Mesenchymal stem cell (in vitro differentiated cells and primary cell): ENCODE results near the gene BMAL2.

Source experiments
- DNase-seq: peaks from one replicate; pipeline ENCODE4 v3.0.0-alpha.2; 2013
- H2AFZ ChIP-seq: one replicate; pipeline ENCODE4 v1.6.1; 2013; ENCODE audit warnings: low read depth, mild to moderate bottlenecking, control low read depth, inconsistent platforms, low read length, moderate library complexity
- H2AK5ac ChIP-seq: 2 replicates; pipeline ENCODE4 v1.6.1; 2013; ENCODE audit warnings: low read length, moderate library complexity, mild to moderate bottlenecking, inconsistent platforms; ENCODE audit not compliant: severe bottlenecking
- H2BK120ac ChIP-seq: one replicate; pipeline ENCODE4 v1.6.1; 2013; ENCODE audit warnings: low read depth, mild to moderate bottlenecking, inconsistent platforms, low read length, moderate library complexity
- H2BK12ac ChIP-seq, 2 experiments: one replicate each; pipeline ENCODE4 v1.6.1; 2013; ENCODE audit warnings: inconsistent platforms in 2 of 2, low read length in 2 of 2, mild to moderate bottlenecking in 2 of 2, moderate library complexity in 2 of 2, control low read depth in 1 of 2
- H2BK15ac ChIP-seq: one replicate; pipeline ENCODE4 v1.6.1; 2013; ENCODE audit warnings: mild to moderate bottlenecking, low read depth, inconsistent platforms; ENCODE audit not compliant: poor library complexity, severe bottlenecking
- H2BK5ac ChIP-seq: 2 replicates; pipeline ENCODE4 v1.6.1; 2013; ENCODE audit warnings: low read depth, mild to moderate bottlenecking, low read length, control low read depth, inconsistent platforms; ENCODE audit not compliant: poor library complexity, severe bottlenecking
- H3K14ac ChIP-seq, 2 experiments: one replicate each; pipeline ENCODE4 v1.6.1; 2013; ENCODE audit warnings: inconsistent platforms in 2 of 2, low read length in 2 of 2, control low read depth in 1 of 2, mild to moderate bottlenecking in 1 of 2, moderate library complexity in 1 of 2
- H3K18ac ChIP-seq, 2 experiments: one replicate each; pipeline ENCODE4 v1.6.1; 2013; ENCODE audit warnings: inconsistent platforms in 2 of 2, low read length in 2 of 2, control low read depth in 1 of 2, low read depth in 1 of 2, mild to moderate bottlenecking in 1 of 2
- H3K23ac ChIP-seq, 2 experiments: one replicate each; pipeline ENCODE4 v1.6.1; 2013; ENCODE audit warnings: inconsistent platforms in 2 of 2, low read length in 2 of 2, mild to moderate bottlenecking in 2 of 2, moderate library complexity in 2 of 2, control low read depth in 1 of 2
- H3K27ac ChIP-seq: 2 replicates; pipeline ENCODE4 v1.5.1; 2013; ENCODE audit warnings: mild to moderate bottlenecking, moderate library complexity, low read length, control low read depth, inconsistent platforms; ENCODE audit not compliant: poor library complexity, severe bottlenecking
- H3K27me3 ChIP-seq, 2 experiments: 2 replicates each; pipeline versions ENCODE4 v1.6.1 to v1.7.0; 2013; ENCODE audit warnings: low read length in 2 of 2, mild to moderate bottlenecking in 2 of 2, moderate library complexity in 2 of 2, control low read depth in 1 of 2, inconsistent platforms in 1 of 2; ENCODE audit not compliant: control insufficient read depth in 1 of 2, insufficient read depth in 1 of 2
- H3K36me3 ChIP-seq, 2 experiments: 2 replicates each; pipeline versions ENCODE4 v1.6.1 to v1.7.0; 2013; ENCODE audit warnings: low read length in 2 of 2, control low read depth in 1 of 2, inconsistent platforms in 1 of 2, low read depth in 1 of 2, mild to moderate bottlenecking in 1 of 2; ENCODE audit not compliant: insufficient read depth in 2 of 2, control insufficient read depth in 1 of 2
- H3K4ac ChIP-seq, 2 experiments: one replicate each; pipeline ENCODE4 v1.6.1; 2013; ENCODE audit warnings: inconsistent platforms in 2 of 2, low read length in 2 of 2, mild to moderate bottlenecking in 2 of 2, moderate library complexity in 2 of 2, control low read depth in 1 of 2, low read depth in 1 of 2
- H3K4me1 ChIP-seq: 2 replicates; pipeline ENCODE4 v1.6.1; 2013; ENCODE audit warnings: low read depth, low read length, control low read depth; ENCODE audit not compliant: control insufficient read depth, insufficient read depth
- H3K4me2 ChIP-seq: 2 replicates; pipeline ENCODE4 v1.6.1; 2013; ENCODE audit warnings: low read length, mild to moderate bottlenecking, inconsistent platforms; ENCODE audit not compliant: poor library complexity, severe bottlenecking
- H3K4me3 ChIP-seq, 2 experiments: 2 replicates each; pipeline versions ENCODE4 v1.5.1 to v1.7.0; 2013; ENCODE audit warnings: low read length in 2 of 2, mild to moderate bottlenecking in 2 of 2, control low read depth in 1 of 2, low read depth in 1 of 2; ENCODE audit not compliant: insufficient read depth in 1 of 2
- H3K79me1 ChIP-seq: replicated peaks from 2 replicates; pipeline ENCODE4 v1.6.1; 2013; ENCODE audit warnings: mild to moderate bottlenecking, control low read depth, low read length, inconsistent platforms; ENCODE audit not compliant: poor library complexity, severe bottlenecking
- H3K9ac ChIP-seq: 2 replicates; pipeline ENCODE4 v1.7.0; 2013; ENCODE audit warnings: mild to moderate bottlenecking, low read length, moderate library complexity
- H3K9me3 ChIP-seq: 2 replicates; pipeline ENCODE4 v1.7.0; 2013; ENCODE audit warnings: mild to moderate bottlenecking, low read length; ENCODE audit not compliant: control insufficient read depth
- H4K8ac ChIP-seq: one replicate; pipeline ENCODE4 v1.6.1; 2013; ENCODE audit warnings: inconsistent platforms, mild to moderate bottlenecking, low read length, moderate library complexity
- H4K91ac ChIP-seq: one replicate; pipeline ENCODE4 v1.6.1; 2013; ENCODE audit warnings: mild to moderate bottlenecking, low read length, inconsistent platforms
- WGBS: methylation state at CpG from one replicate; pipeline ENCODE4 v1.1.7; 2013; ENCODE audit warnings: mixed read lengths; 5-methylcytosine and 5-hydroxymethylcytosine counted together

BMAL2 gene

GRCh38 chr12:27292718-27293117 is 39.9 kb upstream of the BMAL2 start:
- no peak overlapping the region for H2BK15ac ChIP-seq
- H3K4me2 ChIP-seq: no peak overlapping the region
- H4K8ac ChIP-seq: no peak overlapping the region
- no peak overlapping the region for H2BK120ac ChIP-seq
- no peak overlapping the region for H2AK5ac ChIP-seq
- WGBS: 100% methylated on average over 2 of the region's 2 CpGs
- H3K36me3 ChIP-seq: peaks cover 0 to 2% of the 10 kb centered on the region in 2 experiments
- no peak overlapping the region for H3K27ac ChIP-seq
- no peaks in the 10 kb centered on the region for H3K27me3 ChIP-seq
- H3K79me1 ChIP-seq: peaks cover 20% of the 10 kb centered on the region
- no peak overlapping the region for H3K4me3 ChIP-seq
- no peaks in the 10 kb centered on the region for H3K9me3 ChIP-seq
- H2BK5ac ChIP-seq: no peak overlapping the region
- H3K23ac ChIP-seq: no peak overlapping the region
- no peak overlapping the region for H3K9ac ChIP-seq
- DNase-seq: no peak
- no peak overlapping the region for H2AFZ ChIP-seq
- no peak overlapping the region for H3K18ac ChIP-seq
- peaks cover 2% of the 10 kb centered on the region for H3K4me1 ChIP-seq
- no peak overlapping the region for H3K14ac ChIP-seq
- H4K91ac ChIP-seq: no peak overlapping the region
- H2BK12ac ChIP-seq: no peak overlapping the region
- H3K4ac ChIP-seq: no peak overlapping the region

GRCh38 chr12:27293463-27293862 is 39.2 kb upstream of the BMAL2 start:
- Histone ChIP-seq H3K4ac (no peak overlapping the region), H3K14ac (no peak overlapping the region), H4K91ac (peak overlapping the region; percentile 68), H2BK120ac (no peak overlapping the region), H3K27ac (no peak overlapping the region), H3K9me3 (no peaks in the 10 kb centered on the region), H3K18ac (no peak overlapping the region), H3K27me3 (no peaks in the 10 kb centered on the region), H3K4me3 (no peak overlapping the region), H3K23ac (no peak overlapping the region), H3K36me3 (peaks cover 0 to 8% of the 10 kb centered on the region in 2 experiments), H2BK15ac (no peak overlapping the region), H2AK5ac (no peak overlapping the region), H4K8ac (peak overlapping the region; percentile 60), H3K4me2 (no peak overlapping the region), H2BK12ac (no peak overlapping the region), H3K4me1 (peaks cover 2% of the 10 kb centered on the region), H3K79me1 (peaks cover 17% of the 10 kb centered on the region), H2AFZ (no peak overlapping the region), H3K9ac (no peak overlapping the region), H2BK5ac (no peak overlapping the region)
- no peak for DNase-seq
- 100% methylated on average over 2 of the region's 3 CpGs for WGBS

GRCh38 chr12:27296674-27297073 is 36.0 kb upstream of the BMAL2 start:
- 88% methylated on average over 6 of the region's 6 CpGs for WGBS
- H3K36me3 ChIP-seq: peaks cover 0 to 36% of the 10 kb centered on the region in 2 experiments
- H2BK5ac ChIP-seq: no peak overlapping the region
- H3K18ac ChIP-seq: no peak overlapping the region
- no peak overlapping the region for H3K14ac ChIP-seq
- H3K9ac ChIP-seq: no peak overlapping the region
- H3K4me3 ChIP-seq: no peak overlapping the region
- H4K8ac ChIP-seq: no peak overlapping the region
- no peak overlapping the region for H2BK12ac ChIP-seq
- no peaks in the 10 kb centered on the region for H3K27me3 ChIP-seq
- H3K9me3 ChIP-seq: no peaks in the 10 kb centered on the region
- no peak overlapping the region for H3K23ac ChIP-seq
- peaks cover 2% of the 10 kb centered on the region for H3K4me1 ChIP-seq
- H2AK5ac ChIP-seq: no peak overlapping the region
- no peak overlapping the region for H2BK120ac ChIP-seq
- H2AFZ ChIP-seq: no peak overlapping the region
- H3K79me1 ChIP-seq: peaks cover 12% of the 10 kb centered on the region
- no peak overlapping the region for H3K4me2 ChIP-seq
- H3K4ac ChIP-seq: no peak overlapping the region
- no peak overlapping the region for H2BK15ac ChIP-seq
- DNase-seq: no peak
- H3K27ac ChIP-seq: no peak overlapping the region
- no peak overlapping the region for H4K91ac ChIP-seq

- no peak overlapping the region for H4K8ac ChIP-seq
- H3K79me1 ChIP-seq: peaks cover 12% of the 10 kb centered on the region
- H3K23ac ChIP-seq: no peak overlapping the region
- no peak overlapping the region for H3K27ac ChIP-seq
- H2AFZ ChIP-seq: no peak overlapping the region
- no peak overlapping the region for H3K4me2 ChIP-seq
- H2BK12ac ChIP-seq: no peak overlapping the region
- no peak overlapping the region for H3K18ac ChIP-seq
- H3K9me3 ChIP-seq: no peaks in the 10 kb centered on the region
- no peaks in the 10 kb centered on the region for H3K27me3 ChIP-seq
- WGBS: 89% methylated on average over 2 of the region's 4 CpGs
- H3K36me3 ChIP-seq: peaks cover 0 to 43% of the 10 kb centered on the region in 2 experiments
- H3K4me3 ChIP-seq: no peak overlapping the region
- no peak overlapping the region for H2BK5ac ChIP-seq
- H3K9ac ChIP-seq: peak overlapping the region; percentile 46
- H2BK15ac ChIP-seq: no peak overlapping the region
- no peak overlapping the region for H4K91ac ChIP-seq
- no peak overlapping the region for H2BK120ac ChIP-seq
- H3K4ac ChIP-seq: no peak overlapping the region
- no peak overlapping the region for H3K14ac ChIP-seq
- H2AK5ac ChIP-seq: no peak overlapping the region
- peaks cover 2% of the 10 kb centered on the region for H3K4me1 ChIP-seq
- DNase-seq: no peak
Measured at GRCh38 chr12:27297566-27297965, 35.1 kb upstream of the BMAL2 start.
